Keratinocyte (primary cell): ENCODE measurements around the gene CYP4F8. TPM values are rescaled to one million over a fixed set of nuclear protein-coding genes. Genes with fewer than 3 reads are reported as not detected.

ENCODE experiments used
- DNase-seq: peaks from one replicate; pipeline ENCODE4 v3.0.0-alpha.2; 2011; ENCODE audit warnings: low read depth, missing footprints, low spot score
- FAIRE-seq: peaks from 2 replicates; lab custom pipeline; 2011; peaks lifted over from hg19 to GRCh38; lab: Jason Lieb, UNC
- H2AFZ ChIP-seq: 2 replicates; pipeline ENCODE4 v1.6.0; 2012; ENCODE audit warnings: low read length, control low read depth, inconsistent platforms; ENCODE audit not compliant: control insufficient read depth
- H3K27ac ChIP-seq: 2 replicates; pipeline ENCODE4 v1.5.1; 2011; ENCODE audit warnings: low read length; ENCODE audit not compliant: control insufficient read depth, insufficient read depth
- H3K27me3 ChIP-seq: 3 replicates; pipeline ENCODE4 v1.6.0; 2011; ENCODE audit warnings: low read length; ENCODE audit not compliant: control insufficient read depth, insufficient read depth; ENCODE audit errors: extremely low read depth
- H3K36me3 ChIP-seq, 2 experiments: 2 replicates in 1 of 2; 3 replicates in 1 of 2; pipeline ENCODE4 v1.5.1; 2011; ENCODE audit warnings: low read length in 2 of 2, mild to moderate bottlenecking in 1 of 2; ENCODE audit not compliant: control insufficient read depth in 2 of 2, insufficient read depth in 2 of 2; ENCODE audit errors: extremely low read depth in 1 of 2
- H3K4me1 ChIP-seq: 3 replicates; pipeline ENCODE4 v1.5.1; 2011; ENCODE audit warnings: low read length; ENCODE audit not compliant: control insufficient read depth, insufficient read depth; ENCODE audit errors: extremely low read depth
- H3K4me2 ChIP-seq: 3 replicates; pipeline ENCODE4 v1.6.0; 2011; ENCODE audit warnings: low read depth, low read length; ENCODE audit not compliant: control insufficient read depth, insufficient read depth; ENCODE audit errors: extremely low read depth
- H3K4me3 ChIP-seq, 3 experiments: fragments of 200-600 bp in 1 of 3; sonication (generic) in 1 of 3; 2 replicates in 2 of 3; 3 replicates in 1 of 3; pipeline ENCODE4 v1.5.1; 2011 to 2016; ENCODE audit warnings: low read length in 3 of 3, mild to moderate bottlenecking in 3 of 3, control low read depth in 2 of 3, inconsistent platforms in 1 of 3, low read depth in 1 of 3, mixed read lengths in 1 of 3, mixed run types in 1 of 3, moderate library complexity in 1 of 3; ENCODE audit not compliant: control insufficient read depth in 2 of 3, insufficient read depth in 2 of 3; ENCODE audit errors: extremely low read depth in 1 of 3
- H3K79me2 ChIP-seq: 2 replicates; pipeline ENCODE4 v1.6.0; 2012; ENCODE audit warnings: low read length; ENCODE audit not compliant: control insufficient read depth, insufficient read depth
- H3K9ac ChIP-seq: 3 replicates; pipeline ENCODE4 v1.6.0; 2011; ENCODE audit warnings: low read length; ENCODE audit not compliant: control insufficient read depth, insufficient read depth; ENCODE audit errors: extremely low read depth
- H3K9me1 ChIP-seq: 3 replicates; pipeline ENCODE4 v1.6.0; 2011; ENCODE audit warnings: low read length; ENCODE audit not compliant: control insufficient read depth, insufficient read depth; ENCODE audit errors: extremely low read depth
- H3K9me3 ChIP-seq: 2 replicates; pipeline ENCODE4 v1.5.1; 2012; ENCODE audit warnings: low read depth, low read length; ENCODE audit not compliant: control insufficient read depth
- H4K20me1 ChIP-seq: 3 replicates; pipeline ENCODE4 v1.6.0; 2011; ENCODE audit warnings: low read length; ENCODE audit not compliant: control insufficient read depth, insufficient read depth; ENCODE audit errors: extremely low read depth
- CTCF ChIP-seq, 3 experiments: IDR thresholded peaks in 1 of 3; conservative IDR thresholded peaks in 1 of 3; optimal IDR thresholded peaks in 1 of 3; 2 replicates in 2 of 3; 3 replicates in 1 of 3; pipeline versions ENCODE3 to v1.5.1; 2011; ENCODE audit warnings: low read length in 3 of 3, mild to moderate bottlenecking in 3 of 3, moderate library complexity in 2 of 3, control low read depth in 1 of 3, inconsistent platforms in 1 of 3; ENCODE audit not compliant: insufficient read depth in 2 of 3; ENCODE audit errors: extremely low read depth in 1 of 3
- EZH2 ChIP-seq: IDR thresholded peaks from one replicate; pipeline ENCODE4 v1.6.1; 2012; ENCODE audit warnings: inconsistent platforms, mild to moderate bottlenecking, low read length, moderate library complexity
- dilution Hi-C: fragments of 300-500 bp; cut with MboI; formaldehyde crosslinking; loops from one replicate; pipeline ENCODE4 v1.7.0; 2020; ENCODE audit warnings: low sequenced_read_pairs; ENCODE audit not compliant: extremely low pct_ligation_motif_present
- polyA plus RNA-seq, 5 experiments: library from polyadenylated mRNA; depleted of rRNA in 3 of 5; stranded (reverse) in 3 of 5; stranded (forward) in 1 of 5; unstranded in 1 of 5; fragments of >200 nt; gene quantifications; 1 replicate in 1 of 5; 2 replicates in 3 of 5; 3 replicates in 1 of 5; pipeline versions ENCODE4 v1.2.1 to v1.2.3, GENCODE V29; 2011 to 2012; ENCODE audit warnings: missing spikeins in 2 of 5, low read depth in 1 of 5, low replicate concordance in 1 of 5

CYP4F8 gene
- polyA plus RNA-seq, 1 donor (not counting 4 experiments of a cell fraction or from before 2014, with no cell fraction given), result not detected

- Histone ChIP-seq H3K79me2 (no peaks in the 10 kb centered on the region), H3K4me1 (no peaks in the 10 kb centered on the region), H3K27ac (no peak overlapping the region), H3K36me3 (no peaks in the 10 kb centered on the region), H3K9ac (no peak overlapping the region), H4K20me1 (no peaks in the 10 kb centered on the region), H3K4me2 (no peak overlapping the region), H3K4me3 (no peak overlapping the region), H3K9me1 (no peaks in the 10 kb centered on the region), H3K27me3 (no peaks in the 10 kb centered on the region), H2AFZ (no peak overlapping the region), H3K9me3 (no peaks in the 10 kb centered on the region)
- dilution Hi-C loops, result no loop called here
- no peak for DNase-seq
- FAIRE-seq, result no peak
- TF ChIP-seq CTCF (optimal IDR thresholded peaks at IDR 0.05 in 1 of 3, IDR thresholded peaks at IDR 0.05 in 1 of 3, conservative IDR thresholded peaks at IDR 0.05 in 1 of 3; ENCODE audit: extremely low read depth in 1 of 3, insufficient read depth in 2 of 3, low read length in 3 of 3) (no peak), EZH2 (no peak)
Observed at GRCh38 chr19:15644066-15644741, 29.2 kb downstream of the CYP4F8 start.

- Histone ChIP-seq H3K9ac (no peak overlapping the region), H3K4me1 (no peaks in the 10 kb centered on the region), H3K27me3 (no peaks in the 10 kb centered on the region), H3K4me3 (no peak overlapping the region), H4K20me1 (no peaks in the 10 kb centered on the region), H2AFZ (no peak overlapping the region), H3K36me3 (no peaks in the 10 kb centered on the region), H3K9me1 (no peaks in the 10 kb centered on the region), H3K4me2 (no peak overlapping the region), H3K9me3 (no peaks in the 10 kb centered on the region), H3K27ac (no peak overlapping the region), H3K79me2 (no peaks in the 10 kb centered on the region)
- no peak for TF ChIP-seq CTCF (optimal IDR thresholded peaks at IDR 0.05 in 1 of 3, IDR thresholded peaks at IDR 0.05 in 1 of 3, conservative IDR thresholded peaks at IDR 0.05 in 1 of 3; ENCODE audit: extremely low read depth in 1 of 3, insufficient read depth in 2 of 3, low read length in 3 of 3)
- TF ChIP-seq EZH2, result no peak
- FAIRE-seq (no peak), DNase-seq (no peak)
- dilution Hi-C loops, result no loop called here
Observed at GRCh38 chr19:15644816-15645215, 29.8 kb downstream of the CYP4F8 start.
